CD8-positive, alpha-beta memory T cell (primary cell): Measurements from ENCODE around the gene ITPR2. TPM values are rescaled to one million over a fixed set of nuclear protein-coding genes. Genes with fewer than 3 reads are reported as not detected.
A peak's percentile ranks its signal among the peaks of the same experiment; 100 is the strongest.

ENCODE experiments used
- CTCF ChIA-PET: fragments of 350-600 bp; sonication (Branson Sonifier 250); formaldehyde crosslinking; loops from one replicate; lab custom pipeline; 2021; ENCODE audit warnings: antibody characterized with exemption; lab: Charles Lee
- POLR2A ChIA-PET: fragments of 350-600 bp; sonication (Branson Sonifier 250); formaldehyde crosslinking; loops from one replicate; lab custom pipeline; 2021; ENCODE audit warnings: antibody characterized with exemption; lab: Charles Lee
- DNase-seq, 5 donors: peaks; one replicate each; pipeline versions ENCODE4 v3.0.0 to v3.0.0-alpha.2; 2020 to 2022; ENCODE audit warnings: mixed read lengths in 1 of 5
- H3K27ac ChIP-seq: one replicate; pipeline ENCODE4 v1.7.0; 2013; ENCODE audit warnings: low read depth, mild to moderate bottlenecking, low read length, moderate library complexity
- H3K27me3 ChIP-seq: 2 replicates; pipeline ENCODE4 v1.7.0; 2013; ENCODE audit warnings: low read length, mild to moderate bottlenecking; ENCODE audit not compliant: insufficient read depth, poor library complexity, severe bottlenecking
- H3K36me3 ChIP-seq: 2 replicates; pipeline ENCODE4 v1.7.0; 2013; ENCODE audit warnings: mild to moderate bottlenecking, low read length, moderate library complexity; ENCODE audit not compliant: insufficient read depth
- H3K4me1 ChIP-seq: 2 replicates; pipeline ENCODE4 v1.7.0; 2013; ENCODE audit warnings: mild to moderate bottlenecking, low read length, moderate library complexity; ENCODE audit not compliant: insufficient read depth
- H3K4me3 ChIP-seq: 2 replicates; pipeline ENCODE4 v1.7.0; 2013; ENCODE audit warnings: mild to moderate bottlenecking, low read length
- H3K9me3 ChIP-seq: 2 replicates; pipeline ENCODE4 v1.7.0; 2013; ENCODE audit warnings: mild to moderate bottlenecking, low read length
- H3K27ac Mint-ChIP-seq, 8 donors: one replicate each; pipeline ENCODE4 v1.8.0; 2020 to 2021; ENCODE audit warnings: mixed read lengths in 8 of 8, mild to moderate bottlenecking in 6 of 8, inconsistent platforms in 3 of 8, moderate library complexity in 3 of 8
- H3K27me3 Mint-ChIP-seq, 2 donors: one replicate each; pipeline ENCODE4 v1.8.0; 2020 to 2021; ENCODE audit warnings: mixed read lengths in 2 of 2, mild to moderate bottlenecking in 1 of 2, moderate library complexity in 1 of 2
- H3K36me3 Mint-ChIP-seq, 3 donors: one replicate each; pipeline ENCODE4 v1.8.0; 2020 to 2021; ENCODE audit warnings: mixed read lengths in 3 of 3, inconsistent platforms in 1 of 3, mild to moderate bottlenecking in 1 of 3
- H3K4me1 Mint-ChIP-seq, 3 donors: one replicate each; pipeline ENCODE4 v1.8.0; 2020 to 2021; ENCODE audit warnings: mixed read lengths in 3 of 3, inconsistent platforms in 1 of 3, mild to moderate bottlenecking in 1 of 3
- H3K4me3 Mint-ChIP-seq, 7 donors: one replicate each; pipeline ENCODE4 v1.8.0; 2020 to 2021; ENCODE audit warnings: mixed read lengths in 7 of 7, mild to moderate bottlenecking in 6 of 7, moderate library complexity in 4 of 7, inconsistent platforms in 2 of 7
- H3K9me3 Mint-ChIP-seq, 5 donors: one replicate each; pipeline ENCODE4 v1.8.0; 2020 to 2022; ENCODE audit warnings: mixed read lengths in 5 of 5, mild to moderate bottlenecking in 3 of 5, moderate library complexity in 2 of 5, inconsistent platforms in 1 of 5
- polyA plus RNA-seq: library from polyadenylated mRNA; unstranded; fragments of 300-500 nt; fragmentation: Illumina TruSeq; gene quantifications from one replicate; pipeline ENCODE4 v1.2.3, GENCODE V29; 2021
- total RNA-seq, 2 experiments: library from RNA; stranded (reverse); gene quantifications; one replicate each; pipeline ENCODE4 v1.2.3, GENCODE V29; 2021

The ITPR2 gene
- total and polyA plus RNA-seq, 3 experiments from 2014 or later: 13.0 to 29.4 (median 24.0) TPM

GRCh38 chr12:26857465-26858176 is 24.6 kb upstream of the ITPR2 start:
- POLR2A ChIA-PET: no interaction called here
- H3K9me3 Mint-ChIP-seq: no peaks in the 10 kb centered on the region
- no peak for DNase-seq

GRCh38 chr12:26855337-26855736 is 22.3 kb upstream of the ITPR2 start:
- Histone ChIP-seq H3K27me3 (no peaks in the 10 kb centered on the region), H3K9me3 (no peaks in the 10 kb centered on the region), H3K4me1 (no peaks in the 10 kb centered on the region), H3K36me3 (no peaks in the 10 kb centered on the region), H3K27ac (no peak overlapping the region), H3K4me3 (no peak overlapping the region)
- DNase-seq: no peak
- no peak overlapping the region for H3K4me3 Mint-ChIP-seq
- H3K4me1 Mint-ChIP-seq: no peaks in the 10 kb centered on the region
- ChIA-PET CTCF (interaction anchor here (1.1 to 1.8 kb wide), 2 partner anchors 30 to 159 kb away, joined by 3 to 8 read pairs; partner anchors contain the start of gene TM7SF3), POLR2A (no interaction called here)
- no peak overlapping the region for H3K27ac Mint-ChIP-seq
- H3K36me3 Mint-ChIP-seq: no peaks in the 10 kb centered on the region
- H3K9me3 Mint-ChIP-seq: no peaks in the 10 kb centered on the region
- no peaks in the 10 kb centered on the region for H3K27me3 Mint-ChIP-seq

More at GRCh38 chr12:26857465-26858176, 24.6 kb upstream of the ITPR2 start:
- H3K27ac Mint-ChIP-seq: peak overlapping the region in 1 of 8 donors; percentile 34
- CTCF ChIA-PET: interaction anchor here (1.6 to 2.0 kb wide), 2 partner anchors 27 to 449 kb away, joined by 3 to 7 read pairs; no protein-coding TSS in a partner anchor
- Histone ChIP-seq H3K27me3 (no peaks in the 10 kb centered on the region), H3K27ac (no peak overlapping the region), H3K9me3 (no peaks in the 10 kb centered on the region), H3K4me1 (no peaks in the 10 kb centered on the region), H3K4me3 (no peak overlapping the region), H3K36me3 (no peaks in the 10 kb centered on the region)
- no peak overlapping the region for H3K4me3 Mint-ChIP-seq
- H3K36me3 Mint-ChIP-seq: no peaks in the 10 kb centered on the region
- no peaks in the 10 kb centered on the region for H3K4me1 Mint-ChIP-seq
- H3K27me3 Mint-ChIP-seq: peaks cover 0 to 5% of the 10 kb centered on the region in 2 donors

DNA sequence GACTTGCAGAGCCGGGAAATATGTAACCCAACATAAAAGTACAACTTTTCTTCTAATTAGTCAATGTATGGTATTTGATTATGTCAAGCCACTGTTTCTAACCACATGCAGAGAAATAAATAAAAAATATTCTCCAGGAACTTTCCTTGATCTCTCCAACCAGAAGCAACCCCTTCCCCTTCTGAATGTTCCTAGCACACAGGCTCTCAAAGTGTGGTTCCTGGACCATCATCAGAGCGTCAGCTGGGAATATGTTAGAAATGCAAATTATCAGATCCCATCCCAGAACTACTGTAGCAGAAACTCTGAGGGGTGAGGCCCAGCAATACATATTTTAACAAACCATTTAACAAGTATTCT is 21.0 kb upstream of the ITPR2 start:
- no peaks in the 10 kb centered on the region for H3K36me3 Mint-ChIP-seq
- ChIA-PET CTCF (interaction anchor here (0.9 to 1.8 kb wide), 2 partner anchors 21 to 31 kb away, joined by 3 to 8 read pairs; partner anchors contain the start of gene ITPR2), POLR2A (no interaction called here)

GRCh38 chr12:26853303-26854030 is 20.5 kb upstream of the ITPR2 start:
- DNase-seq: peak; percentile 52 to 80 (median 60)
- H3K4me1 Mint-ChIP-seq: no peaks in the 10 kb centered on the region
- ChIA-PET POLR2A (no interaction called here), CTCF (interaction anchor here (0.7 to 1.0 kb wide), 2 partner anchors 26 to 162 kb away, joined by 3 to 4 read pairs; no protein-coding TSS in a partner anchor)
- H3K36me3 ChIP-seq: no peaks in the 10 kb centered on the region
- H3K36me3 Mint-ChIP-seq: no peaks in the 10 kb centered on the region
- H3K27me3 Mint-ChIP-seq: peaks cover 0 to 4% of the 10 kb centered on the region in 2 donors
- no peaks in the 10 kb centered on the region for H3K9me3 ChIP-seq
- H3K4me3 ChIP-seq: no peak overlapping the region
- peak overlapping the region in 5 of 8 donors; percentile 0 to 67 (median 7) for H3K27ac Mint-ChIP-seq
- no peaks in the 10 kb centered on the region for H3K4me1 ChIP-seq
- no peaks in the 10 kb centered on the region for H3K9me3 Mint-ChIP-seq
- H3K27ac ChIP-seq: no peak overlapping the region
- H3K4me3 Mint-ChIP-seq: no peak overlapping the region
- no peaks in the 10 kb centered on the region for H3K27me3 ChIP-seq

More for the DNA sequence above, 21.0 kb upstream of the ITPR2 start:
- Mint-ChIP-seq H3K27me3 (peaks cover 0 to 4% of the 10 kb centered on the region in 2 donors), H3K4me1 (no peaks in the 10 kb centered on the region), H3K9me3 (no peaks in the 10 kb centered on the region), H3K27ac (peak overlapping the region in 3 of 8 donors; percentile 0 to 7 (median 7)), H3K4me3 (no peak overlapping the region)
- H3K9me3 ChIP-seq: no peaks in the 10 kb centered on the region
- H3K27ac ChIP-seq: no peak overlapping the region
- no peaks in the 10 kb centered on the region for H3K4me1 ChIP-seq
- H3K36me3 ChIP-seq: no peaks in the 10 kb centered on the region
- H3K4me3 ChIP-seq: no peak overlapping the region
- H3K27me3 ChIP-seq: no peaks in the 10 kb centered on the region
- no peak for DNase-seq

DNA sequence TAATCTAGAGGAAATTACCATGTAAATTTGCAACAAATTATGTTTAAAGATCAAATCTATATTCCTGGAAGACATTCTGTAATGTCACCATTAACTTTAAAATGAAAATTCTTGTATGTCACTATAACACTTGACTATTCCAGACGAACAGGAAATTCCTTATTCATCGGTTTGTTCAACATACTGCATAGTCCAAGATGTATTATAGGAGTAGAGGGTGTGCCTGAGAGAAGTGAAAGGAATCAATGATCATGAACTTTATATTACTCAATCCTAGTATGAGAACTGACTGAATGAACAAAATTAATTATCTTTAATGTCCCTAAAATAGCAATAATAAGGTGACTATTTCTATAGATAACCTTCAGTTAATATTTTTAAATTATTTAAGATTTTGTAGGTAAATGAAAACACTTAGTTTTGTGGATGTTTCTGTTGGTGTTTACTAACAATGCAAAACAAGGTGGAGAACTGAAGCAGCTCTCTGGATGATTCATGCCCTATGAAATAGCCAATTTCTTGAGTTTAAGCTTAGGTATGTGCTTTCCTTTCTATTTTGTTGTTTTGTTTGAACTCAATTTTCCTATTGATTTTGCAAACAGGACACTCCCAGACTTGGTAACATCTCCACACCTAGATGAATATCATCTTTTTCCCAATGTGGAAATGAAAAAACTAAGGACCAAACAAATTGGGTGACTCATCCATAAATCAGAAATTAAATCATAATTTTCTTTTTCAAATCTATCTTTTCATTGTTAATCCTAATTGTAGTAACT is 18.2 kb upstream of the ITPR2 start:
- CTCF ChIA-PET: interaction anchor here (1.1 to 1.2 kb wide), 2 partner anchors 34 to 434 kb away, joined by 3 to 4 read pairs; no protein-coding TSS in a partner anchor
- Histone ChIP-seq H3K36me3 (no peaks in the 10 kb centered on the region), H3K9me3 (no peaks in the 10 kb centered on the region), H3K4me1 (no peaks in the 10 kb centered on the region), H3K27ac (no peak overlapping the region), H3K27me3 (no peaks in the 10 kb centered on the region), H3K4me3 (no peak overlapping the region)
- no peaks in the 10 kb centered on the region for H3K36me3 Mint-ChIP-seq
- no peak for DNase-seq
- no peak overlapping the region for H3K27ac Mint-ChIP-seq
- H3K9me3 Mint-ChIP-seq: no peaks in the 10 kb centered on the region
- peaks cover 3 to 10% of the 10 kb centered on the region in 2 donors for H3K27me3 Mint-ChIP-seq
- POLR2A ChIA-PET: no interaction called here
- no peaks in the 10 kb centered on the region for H3K4me1 Mint-ChIP-seq
- no peak overlapping the region for H3K4me3 Mint-ChIP-seq

GRCh38 chr12:26848156-26848825 is 15.3 kb upstream of the ITPR2 start:
- Histone ChIP-seq H3K4me1 (no peaks in the 10 kb centered on the region), H3K27ac (no peak overlapping the region), H3K27me3 (no peaks in the 10 kb centered on the region), H3K36me3 (no peaks in the 10 kb centered on the region), H3K9me3 (no peaks in the 10 kb centered on the region), H3K4me3 (no peak overlapping the region)
- Mint-ChIP-seq H3K27me3 (peaks cover 5 to 10% of the 10 kb centered on the region in 2 donors), H3K36me3 (no peaks in the 10 kb centered on the region), H3K4me3 (no peak overlapping the region), H3K4me1 (no peaks in the 10 kb centered on the region), H3K9me3 (no peaks in the 10 kb centered on the region), H3K27ac (no peak overlapping the region)
- POLR2A ChIA-PET: no interaction called here
- CTCF ChIA-PET: interaction anchor here (0.6 to 1.2 kb wide), 2 partner anchors 15 to 37 kb away, joined by 3 to 6 read pairs; partner anchors contain the start of gene ITPR2
- DNase-seq: no peak

- Histone ChIP-seq H3K36me3 (no peaks in the 10 kb centered on the region), H3K4me3 (no peak overlapping the region), H3K27me3 (no peaks in the 10 kb centered on the region), H3K27ac (no peak overlapping the region), H3K4me1 (no peaks in the 10 kb centered on the region), H3K9me3 (no peaks in the 10 kb centered on the region)
- CTCF ChIA-PET: interaction anchor here (0.6 to 1.2 kb wide), 3 partner anchors 14 to 145 kb away, joined by 3 to 6 read pairs (median 3); partner anchors contain the start of gene ITPR2
- H3K27ac Mint-ChIP-seq: no peak overlapping the region
- H3K4me1 Mint-ChIP-seq: no peaks in the 10 kb centered on the region
- DNase-seq: no peak
- H3K4me3 Mint-ChIP-seq: no peak overlapping the region
- H3K9me3 Mint-ChIP-seq: no peaks in the 10 kb centered on the region
- POLR2A ChIA-PET: no interaction called here
- peaks cover 5 to 10% of the 10 kb centered on the region in 2 donors for H3K27me3 Mint-ChIP-seq
- H3K36me3 Mint-ChIP-seq: no peaks in the 10 kb centered on the region
These were observed 14.4 kb upstream of the ITPR2 start for GRCh38 chr12:26847431-26847830.
